Adrenal gland (tissue), 12 donors: ENCODE results near the gene MAP2K1. TPM values are rescaled to one million over a fixed set of nuclear protein-coding genes. Genes with fewer than 3 reads are reported as not detected.

ENCODE experiments used
- DNase-seq, 7 donors: peaks; one replicate each; pipeline ENCODE4 v3.0.0-alpha.2; 2019 to 2020
- H3K27ac ChIP-seq, 5 donors: fragments of 200-600 bp; sonication (generic) in 4 of 5; 1 replicate in 3 of 5; 2 replicates in 2 of 5; pipeline versions ENCODE4 v1.5.1 to v1.8.0; 2016 to 2020; ENCODE audit warnings: mild to moderate bottlenecking in 1 of 5
- H3K27me3 ChIP-seq: fragments of 200-600 bp; 2 replicates; pipeline ENCODE4 v1.8.0; 2021
- H3K36me3 ChIP-seq, 2 donors: fragments of 200-600 bp; replicated peaks in 1 of 2; 1 replicate in 1 of 2; 2 replicates in 1 of 2; pipeline versions ENCODE4 v1.5.1 to v1.8.0; 2018 to 2022
- H3K4me1 ChIP-seq, 2 donors: fragments of 200-600 bp; replicated peaks in 1 of 2; 1 replicate in 1 of 2; 2 replicates in 1 of 2; pipeline versions ENCODE4 v1.5.1 to v1.8.0; 2018 to 2021
- H3K4me3 ChIP-seq, 4 donors: fragments of 200-600 bp; sonication (generic) in 3 of 4; one replicate each; pipeline ENCODE4 v1.5.1; 2016 to 2018
- H3K9me3 ChIP-seq, 3 donors: fragments of 200-600 bp; sonication (generic) in 1 of 3; replicated peaks in 1 of 3; 1 replicate in 2 of 3; 2 replicates in 1 of 3; pipeline versions ENCODE4 v1.5.1 to v1.8.0; 2016 to 2021
- CTCF ChIP-seq, 6 experiments: fragments of 450-650 bp in 4 of 6; fragments of 200-600 bp in 2 of 6; sonication (generic) in 1 of 6; IDR thresholded peaks; 1 replicate in 5 of 6; 2 replicates in 1 of 6; pipeline versions ENCODE4 v1.5.1 to v1.8.0; 2016 to 2021; ENCODE audit warnings: antibody characterized with exemption in 6 of 6, mild to moderate bottlenecking in 2 of 6, moderate library complexity in 1 of 6
- POLR2A ChIP-seq, 2 donors: fragments of 450-650 bp; IDR thresholded peaks; one replicate each; pipeline ENCODE4 v1.6.1; 2017; ENCODE audit warnings: antibody characterized with exemption in 2 of 2, mild to moderate bottlenecking in 2 of 2, moderate library complexity in 1 of 2
- WGBS, 4 donors: extraction: QIAGEN DNeasy Blood & Tissue Kit in 2 of 4; methylation state at CpG; one replicate each; pipeline versions ENCODE4 v1.1.5 to v1.1.7; 2013 to 2017; 5-methylcytosine and 5-hydroxymethylcytosine counted together
- intact Hi-C, 2 donors: fragments of 100-400 bp; cut with DNase I; formaldehyde crosslinking; loops; one replicate each; pipeline versions ENCODE4 v1.14.1 to v1.15.0; 2022 to 2023
- polyA plus RNA-seq, 3 donors: library from polyadenylated mRNA; stranded (reverse); fragments of 200-250 nt in 2 of 3; fragments of 350-450 nt in 1 of 3; fragmentation: Illumina TruSeq in 1 of 3; extraction: RNeasy Lipid Tissue Mini Kit (QIAGEN cat#74804) in 1 of 3; gene quantifications; one replicate each; pipeline ENCODE4 v1.2.3, GENCODE V29; 2013 to 2014
- total RNA-seq, 9 donors: library from RNA; depleted of rRNA in 4 of 9; stranded (reverse); fragments of >200 nt in 4 of 9; fragments of 120-200 nt in 1 of 9; fragmentation: NEBNext Ultra II Directional in 1 of 9; extraction: Animal tissue kit (Norgen Biotek cat#: 25700) in 1 of 9; gene quantifications; one replicate each; pipeline versions ENCODE4 v1.1.0 to v1.2.4, GENCODE V29; 2013 to 2023
- donor health status: healthy with polysubstance abuse.
- donor health status: Bipolar disorder and iron deficiency.
- donor health status: DM: yes; HTN: yes; CAD: no.
- donor health status: DM: no; HTN: no; CAD: no.
- donor health status: DM: no; HTN: no; CAD: no.
- donor health status: DM: yes; HTN: yes; CAD: no.

Gene MAP2K1
- total and polyA plus RNA-seq, 12 donors = 14.0 to 60.0 (median 45.9) TPM

DNA sequence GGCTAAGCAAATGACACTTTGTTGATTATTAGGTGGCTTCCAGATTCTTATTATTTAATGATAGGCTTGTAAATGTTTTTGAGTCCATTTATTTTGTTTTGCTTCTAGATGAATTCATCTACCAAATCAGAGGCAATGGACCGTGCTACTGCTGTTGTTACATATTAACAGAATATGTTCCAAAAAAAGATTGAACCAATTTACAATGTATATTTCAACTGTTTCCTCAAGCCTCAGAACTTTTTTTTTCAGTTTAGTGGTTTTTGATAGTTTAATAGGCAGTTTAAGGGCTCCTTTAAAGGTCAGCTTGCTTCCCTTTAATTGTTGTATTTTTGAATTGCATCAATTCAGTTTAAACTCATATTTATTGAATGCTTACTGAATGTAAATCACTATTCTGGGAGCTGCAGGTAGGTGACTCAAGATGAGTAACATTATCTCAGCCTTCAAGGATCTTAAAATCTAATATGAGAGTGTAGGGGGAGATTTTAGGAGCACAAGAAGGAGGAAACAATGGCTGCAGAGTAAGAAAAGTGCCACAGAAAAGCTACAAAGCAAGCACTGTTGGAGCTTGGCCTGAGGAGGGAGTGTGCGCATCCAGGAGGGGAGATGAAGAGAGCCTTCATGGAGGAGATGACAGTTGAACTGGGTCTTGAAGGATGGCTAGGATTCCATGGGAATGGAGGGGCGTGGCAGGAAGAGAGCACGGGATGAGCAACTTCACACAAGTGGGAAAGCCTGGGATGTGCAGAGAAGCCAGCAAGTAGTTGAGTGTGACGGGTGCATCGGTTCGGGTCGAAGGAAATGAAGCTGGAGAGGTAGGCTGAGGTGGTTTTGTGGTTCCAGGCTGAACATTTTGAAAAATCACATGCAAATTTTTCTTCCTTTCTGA, 14.7 kb downstream of the MAP2K1 start:
- Histone ChIP-seq H3K9me3 (no peaks in the 10 kb centered on the region), H3K27me3 (no peaks in the 10 kb centered on the region), H3K4me3 (no peak overlapping the region), H3K27ac (no peak overlapping the region), H3K4me1 (peaks cover 10 to 41% of the 10 kb centered on the region in 2 donors), H3K36me3 (no peaks in the 10 kb centered on the region)
- intact Hi-C loops = no loop called here
- 83 to 92% (median 87%) methylated on average over 8 of the region's 8 CpGs for WGBS, 4 donors
- no peak for DNase-seq
- TF ChIP-seq POLR2A (IDR thresholded peaks at IDR 0.05) (no peak), CTCF (IDR thresholded peaks at IDR 0.05) (no peak)

DNA sequence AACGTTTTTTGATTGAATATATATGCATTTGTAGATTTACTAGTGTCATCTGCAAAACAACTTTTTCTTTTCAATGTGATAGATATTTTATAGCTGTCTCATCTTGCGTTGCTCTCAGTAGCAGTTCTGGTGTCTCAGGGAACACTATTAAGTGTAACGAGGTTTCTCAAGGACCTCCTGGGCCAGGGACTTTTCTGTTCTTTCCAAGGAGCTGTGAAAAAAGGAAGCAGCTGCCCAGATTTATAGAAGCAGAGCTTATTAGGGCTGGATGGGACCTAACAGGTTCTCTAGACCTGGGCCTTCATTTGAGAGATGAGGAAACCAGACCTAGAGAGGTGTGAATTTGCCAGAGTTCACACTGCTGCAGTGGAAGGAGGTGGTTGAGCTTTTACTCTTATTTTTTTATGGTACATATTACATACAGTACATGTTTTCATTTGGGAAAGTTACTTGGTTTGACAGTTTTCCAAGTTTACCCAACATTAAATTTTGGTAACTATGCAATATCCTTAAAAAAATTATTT, 16.1 kb downstream of the MAP2K1 start:
- no peaks in the 10 kb centered on the region for H3K9me3 ChIP-seq
- H3K36me3 ChIP-seq = no peaks in the 10 kb centered on the region
- no peak for DNase-seq
- peaks cover 10 to 41% of the 10 kb centered on the region in 2 donors for H3K4me1 ChIP-seq
- H3K4me3 ChIP-seq = no peak overlapping the region
- intact Hi-C loops = no loop called here
- H3K27me3 ChIP-seq = no peaks in the 10 kb centered on the region
- H3K27ac ChIP-seq = no peak overlapping the region
- TF ChIP-seq POLR2A (IDR thresholded peaks at IDR 0.05) (no peak), CTCF (IDR thresholded peaks at IDR 0.05) (no peak)
- WGBS, 4 donors = 80 to 90% (median 84%) methylated on average over 3 of the region's 3 CpGs

GRCh38 chr15:66403323-66403722, 16.6 kb downstream of the MAP2K1 start:
- Histone ChIP-seq H3K27ac (no peak overlapping the region), H3K9me3 (no peaks in the 10 kb centered on the region), H3K4me3 (no peak overlapping the region), H3K36me3 (no peaks in the 10 kb centered on the region), H3K27me3 (no peaks in the 10 kb centered on the region), H3K4me1 (peaks cover 10 to 41% of the 10 kb centered on the region in 2 donors)
- TF ChIP-seq POLR2A (IDR thresholded peaks at IDR 0.05) (no peak), CTCF (IDR thresholded peaks at IDR 0.05) (no peak)
- DNase-seq = no peak
- intact Hi-C loops = no loop called here
- 83 to 88% (median 85%) methylated on average over 5 of the region's 5 CpGs for WGBS, 4 donors

DNA sequence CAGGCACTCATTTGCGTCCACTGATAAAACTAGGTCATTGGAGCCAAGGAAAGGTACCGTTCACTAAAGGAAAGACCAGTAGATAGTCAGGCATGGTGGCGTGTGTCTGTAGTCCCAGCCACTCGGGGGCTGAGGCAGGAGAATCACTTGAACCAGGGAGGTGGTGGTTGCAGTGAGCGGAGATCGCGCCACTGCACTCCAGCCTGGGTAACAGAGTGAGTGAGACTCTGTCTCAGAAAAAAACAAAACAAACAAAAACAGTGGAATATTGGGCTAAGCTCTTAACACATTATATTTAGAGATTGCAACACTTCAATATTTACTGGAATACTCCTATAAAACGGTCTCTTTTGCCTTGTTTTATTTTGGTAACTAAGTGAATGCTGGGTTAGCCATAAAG, 17.4 kb downstream of the MAP2K1 start:
- 80 to 88% (median 84%) methylated on average over 8 of the region's 8 CpGs for WGBS, 4 donors
- Histone ChIP-seq H3K36me3 (no peaks in the 10 kb centered on the region), H3K4me1 (peaks cover 10 to 41% of the 10 kb centered on the region in 2 donors), H3K9me3 (no peaks in the 10 kb centered on the region), H3K4me3 (no peak overlapping the region), H3K27me3 (no peaks in the 10 kb centered on the region), H3K27ac (no peak overlapping the region)
- DNase-seq = no peak
- intact Hi-C loops = no loop called here
- TF ChIP-seq POLR2A (IDR thresholded peaks at IDR 0.05) (no peak), CTCF (IDR thresholded peaks at IDR 0.05) (no peak)
